Suprapubic skin (tissue), 4 donors: ENCODE measurements around the gene TCF7L2. TPM values are rescaled to one million over a fixed set of nuclear protein-coding genes. Genes with fewer than 3 reads are reported as not detected.
A peak's percentile ranks its signal among the peaks of the same experiment; 100 is the strongest.

ENCODE experiments used
- DNase-seq, 2 donors: peaks; one replicate each; pipeline ENCODE4 v3.0.0-alpha.2; 2019; ENCODE audit warnings: low spot score in 2 of 2
- H3K27ac ChIP-seq: fragments of 200-600 bp; sonication (generic); one replicate; pipeline ENCODE4 v1.5.1; 2019
- H3K27me3 ChIP-seq: fragments of 200-600 bp; sonication (generic); one replicate; pipeline ENCODE4 v1.5.1; 2019
- H3K36me3 ChIP-seq: fragments of 200-600 bp; sonication (generic); one replicate; pipeline ENCODE4 v1.5.1; 2019
- H3K4me1 ChIP-seq: fragments of 200-600 bp; sonication (generic); one replicate; pipeline ENCODE4 v1.5.1; 2019
- H3K4me3 ChIP-seq: fragments of 200-600 bp; sonication (generic); one replicate; pipeline ENCODE4 v1.5.1; 2019; ENCODE audit warnings: mild to moderate bottlenecking
- H3K9me3 ChIP-seq: fragments of 200-600 bp; sonication (generic); one replicate; pipeline ENCODE4 v1.5.1; 2019
- EP300 ChIP-seq: sonication (generic); formaldehyde crosslinking; IDR thresholded peaks from one replicate; pipeline ENCODE4 v1.6.1; 2017; ENCODE audit warnings: antibody characterized with exemption
- POLR2A ChIP-seq, 2 donors: fragments of 450-650 bp; IDR thresholded peaks; one replicate each; pipeline ENCODE4 v1.6.1; 2017; ENCODE audit warnings: antibody characterized with exemption in 2 of 2, mild to moderate bottlenecking in 2 of 2, moderate library complexity in 2 of 2
- POLR2AphosphoS5 ChIP-seq, 3 donors: sonication (generic); formaldehyde crosslinking; IDR thresholded peaks; one replicate each; pipeline ENCODE4 v1.6.1; 2017; ENCODE audit warnings: antibody characterized with exemption in 3 of 3
- WGBS: methylation state at CpG from one replicate; pipeline ENCODE4 v1.1.5; 2018; 5-methylcytosine and 5-hydroxymethylcytosine counted together
- total RNA-seq, 4 donors: library from RNA; depleted of rRNA; stranded (reverse); fragments of >200 nt; gene quantifications; one replicate each; pipeline ENCODE4 v1.1.0, GENCODE V29; 2016
- TF ChIP-seq, protein P1 (sequence below), 2 donors: fragments of 200-600 bp in 1 of 2; fragments of 450-650 bp in 1 of 2; sonication (generic) in 1 of 2; IDR thresholded peaks; one replicate each; pipeline ENCODE4 v1.5.1; 2016 to 2019; ENCODE audit warnings: antibody characterized with exemption in 2 of 2, mild to moderate bottlenecking in 1 of 2, moderate library complexity in 1 of 2

Gene TCF7L2
- total RNA-seq, 4 donors from 2014 or later: 9.9 to 23.3 (median 15.2) TPM

DNA sequence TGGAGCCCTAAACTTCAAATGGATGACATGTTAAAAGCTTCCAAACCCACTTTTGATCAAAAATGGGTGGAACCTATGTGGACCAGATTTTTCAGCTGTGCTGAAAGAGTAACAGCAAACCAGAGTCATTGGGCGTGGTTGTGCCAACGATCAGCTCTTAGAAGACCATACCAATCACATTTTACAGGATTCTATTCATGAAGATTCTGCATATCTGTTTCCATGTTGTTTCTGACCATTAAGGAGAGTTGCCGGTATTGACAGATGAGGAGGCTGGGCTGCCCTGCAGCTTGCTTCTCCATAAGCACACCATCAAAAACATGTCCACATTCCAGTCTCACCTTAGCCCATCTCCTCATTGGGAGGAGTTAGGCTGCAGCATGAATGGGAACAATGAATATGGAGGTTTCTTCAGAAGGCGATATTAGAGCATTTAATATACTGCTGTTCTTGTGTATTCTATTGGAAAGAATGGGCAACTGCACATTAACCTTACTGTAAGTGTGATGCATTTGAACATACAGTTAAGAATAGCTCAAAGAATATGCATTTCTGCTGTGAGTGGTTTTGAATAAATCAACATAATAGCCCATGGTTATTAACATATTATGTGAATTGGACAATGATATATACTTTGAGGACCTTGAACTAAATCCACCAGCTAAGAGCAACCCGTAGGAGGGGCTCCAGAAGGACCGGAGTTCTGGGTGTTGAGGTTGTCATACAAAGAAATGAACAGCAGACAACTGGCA is 116.7 kb downstream of the TCF7L2 start:
- DNase-seq: no peak
- H3K36me3 ChIP-seq: peaks cover 8% of the 10 kb centered on the region
- H3K4me3 ChIP-seq: no peak overlapping the region
- H3K27me3 ChIP-seq: no peaks in the 10 kb centered on the region
- no peak overlapping the region for H3K27ac ChIP-seq
- no peaks in the 10 kb centered on the region for H3K9me3 ChIP-seq
- TF ChIP-seq, protein P1, sequence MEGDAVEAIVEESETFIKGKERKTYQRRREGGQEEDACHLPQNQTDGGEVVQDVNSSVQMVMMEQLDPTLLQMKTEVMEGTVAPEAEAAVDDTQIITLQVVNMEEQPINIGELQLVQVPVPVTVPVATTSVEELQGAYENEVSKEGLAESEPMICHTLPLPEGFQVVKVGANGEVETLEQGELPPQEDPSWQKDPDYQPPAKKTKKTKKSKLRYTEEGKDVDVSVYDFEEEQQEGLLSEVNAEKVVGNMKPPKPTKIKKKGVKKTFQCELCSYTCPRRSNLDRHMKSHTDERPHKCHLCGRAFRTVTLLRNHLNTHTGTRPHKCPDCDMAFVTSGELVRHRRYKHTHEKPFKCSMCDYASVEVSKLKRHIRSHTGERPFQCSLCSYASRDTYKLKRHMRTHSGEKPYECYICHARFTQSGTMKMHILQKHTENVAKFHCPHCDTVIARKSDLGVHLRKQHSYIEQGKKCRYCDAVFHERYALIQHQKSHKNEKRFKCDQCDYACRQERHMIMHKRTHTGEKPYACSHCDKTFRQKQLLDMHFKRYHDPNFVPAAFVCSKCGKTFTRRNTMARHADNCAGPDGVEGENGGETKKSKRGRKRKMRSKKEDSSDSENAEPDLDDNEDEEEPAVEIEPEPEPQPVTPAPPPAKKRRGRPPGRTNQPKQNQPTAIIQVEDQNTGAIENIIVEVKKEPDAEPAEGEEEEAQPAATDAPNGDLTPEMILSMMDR (IDR thresholded peaks at IDR 0.05): no peak
- TF ChIP-seq POLR2AphosphoS5 (IDR thresholded peaks at IDR 0.05) (no peak), POLR2A (IDR thresholded peaks at IDR 0.05) (no peak), EP300 (no peak)
- WGBS: 78% methylated on average over 6 of the region's 6 CpGs
- H3K4me1 ChIP-seq: peaks cover 37% of the 10 kb centered on the region

DNA sequence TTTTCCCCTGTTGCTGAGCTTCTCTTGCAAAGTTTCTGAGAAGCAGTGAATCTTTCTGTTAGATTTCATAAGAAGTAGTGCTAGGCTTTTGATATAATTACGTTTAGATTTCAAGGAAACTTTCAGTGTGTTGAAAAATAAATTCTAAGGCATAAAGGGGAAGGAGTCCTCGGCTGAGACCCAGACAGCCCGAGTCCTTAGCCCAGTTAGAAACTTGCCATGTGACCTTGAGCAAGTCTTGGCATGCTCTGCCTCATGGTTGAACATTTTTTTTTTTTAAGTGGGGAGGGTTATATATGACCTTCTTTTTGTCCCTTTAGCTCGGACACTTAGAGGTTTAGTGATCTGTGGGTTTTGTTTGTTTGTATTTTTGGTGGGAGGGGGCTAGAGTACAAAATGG is 117.5 kb downstream of the TCF7L2 start:
- no peaks in the 10 kb centered on the region for H3K9me3 ChIP-seq
- no peak for DNase-seq
- peaks cover 8% of the 10 kb centered on the region for H3K36me3 ChIP-seq
- WGBS: 32% methylated on average over 4 of the region's 4 CpGs
- no peaks in the 10 kb centered on the region for H3K27me3 ChIP-seq
- TF ChIP-seq POLR2A (IDR thresholded peaks at IDR 0.05) (no peak), EP300 (no peak), POLR2AphosphoS5 (IDR thresholded peaks at IDR 0.05) (no peak)
- TF ChIP-seq, protein P1 (IDR thresholded peaks at IDR 0.05): no peak
- H3K4me1 ChIP-seq: peaks cover 42% of the 10 kb centered on the region
- H3K4me3 ChIP-seq: no peak overlapping the region
- H3K27ac ChIP-seq: no peak overlapping the region

DNA sequence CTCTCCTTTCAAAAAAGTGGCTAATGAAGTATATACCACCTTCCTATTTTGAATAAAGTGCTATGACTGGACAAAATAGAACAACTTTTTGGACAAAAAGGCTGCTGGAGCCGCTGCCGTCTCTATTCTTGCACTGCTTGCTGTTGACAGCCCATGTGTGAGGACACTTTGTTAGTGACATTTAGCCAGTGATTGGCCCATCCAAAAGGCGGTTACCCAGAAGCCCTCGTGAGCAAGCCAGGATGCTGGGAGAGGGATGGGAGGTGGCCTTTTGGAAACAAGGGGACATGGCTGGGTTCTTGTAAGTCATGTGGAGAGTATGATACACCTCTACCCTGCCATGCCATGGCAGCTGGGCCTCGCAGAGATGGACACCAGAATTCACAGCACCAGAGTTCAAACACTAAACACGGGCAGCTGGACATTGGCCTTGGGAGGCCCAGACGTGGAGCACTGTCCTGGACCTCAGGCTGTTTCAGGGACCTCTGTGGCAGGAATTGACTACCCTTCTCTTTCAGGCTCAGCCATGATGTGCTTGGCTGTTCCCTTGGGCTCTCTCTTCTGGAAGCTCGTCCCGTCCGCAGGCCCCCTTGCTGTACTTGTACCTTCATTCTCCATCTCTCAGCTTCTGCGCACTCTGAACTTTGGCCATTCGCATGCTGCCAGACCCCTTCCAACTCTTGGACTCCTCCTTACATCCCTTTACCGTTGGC is 118.3 kb downstream of the TCF7L2 start:
- H3K27ac ChIP-seq: no peak overlapping the region
- no peak for DNase-seq
- H3K36me3 ChIP-seq: peaks cover 8% of the 10 kb centered on the region
- H3K9me3 ChIP-seq: no peaks in the 10 kb centered on the region
- H3K27me3 ChIP-seq: no peaks in the 10 kb centered on the region
- no peak overlapping the region for H3K4me3 ChIP-seq
- H3K4me1 ChIP-seq: peaks cover 46% of the 10 kb centered on the region
- TF ChIP-seq EP300: no peak
- TF ChIP-seq, protein P1 (IDR thresholded peaks at IDR 0.05): no peak
- TF ChIP-seq POLR2A (IDR thresholded peaks at IDR 0.05): no peak
- WGBS: 95% methylated on average over 12 of the region's 13 CpGs

- Histone ChIP-seq H3K9me3 (no peaks in the 10 kb centered on the region), H3K27me3 (no peaks in the 10 kb centered on the region), H3K27ac (no peak overlapping the region), H3K4me1 (peaks cover 52% of the 10 kb centered on the region), H3K36me3 (peaks cover 8% of the 10 kb centered on the region), H3K4me3 (no peak overlapping the region)
- TF ChIP-seq, protein P1 (IDR thresholded peaks at IDR 0.05): no peak
- TF ChIP-seq POLR2AphosphoS5 (IDR thresholded peaks at IDR 0.05): no peak
- no peak for TF ChIP-seq POLR2A (IDR thresholded peaks at IDR 0.05)
- no peak for TF ChIP-seq EP300
- 77% methylated on average over 7 of the region's 7 CpGs for WGBS
- DNase-seq: no peak
Observed at GRCh38 chr10:113069595-113069994, 119.5 kb downstream of the TCF7L2 start.

DNA sequence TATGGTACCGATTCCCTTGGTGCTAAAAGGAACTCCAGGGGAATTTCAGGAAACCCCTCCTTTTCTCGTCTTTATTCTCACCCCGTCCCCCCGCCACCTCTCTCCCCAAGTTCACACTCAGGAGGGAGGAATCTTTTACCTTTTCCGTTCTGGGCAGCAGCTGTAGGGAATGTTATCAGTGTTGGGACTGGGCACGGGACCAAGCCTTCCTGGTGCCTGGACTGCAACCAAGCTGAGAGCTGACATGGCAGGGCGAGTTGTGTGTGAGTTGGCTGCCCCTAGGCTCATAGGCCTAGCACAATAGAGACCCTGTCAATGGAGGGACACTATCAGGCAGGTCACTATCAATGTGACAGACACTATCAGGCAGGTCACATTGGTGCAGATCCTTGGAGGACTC is 121.4 kb downstream of the TCF7L2 start:
- Histone ChIP-seq H3K4me1 (peaks cover 52% of the 10 kb centered on the region), H3K27me3 (no peaks in the 10 kb centered on the region), H3K9me3 (no peaks in the 10 kb centered on the region), H3K27ac (no peak overlapping the region), H3K4me3 (no peak overlapping the region), H3K36me3 (peaks cover 8% of the 10 kb centered on the region)
- WGBS: 61% methylated on average over 7 of the region's 7 CpGs
- DNase-seq: peak in 1 of 2 donors; percentile 70
- TF ChIP-seq, protein P1 (IDR thresholded peaks at IDR 0.05): no peak
- TF ChIP-seq EP300: no peak
- TF ChIP-seq POLR2AphosphoS5 (IDR thresholded peaks at IDR 0.05): no peak
- TF ChIP-seq POLR2A (IDR thresholded peaks at IDR 0.05): no peak
